ENCODE results near the gene ITPR3.
A peak's percentile ranks its signal among the peaks of the same experiment; 100 is the strongest.

The ITPR3 gene

GRCh38 chr6:33729059-33729458 is 107.9 kb downstream of the ITPR3 start:
- no peak for DNase-seq (ENCODE audit: low read depth in 3 of 3, low spot score in 1 of 3)

GRCh38 chr6:33730611-33731010 is 109.5 kb downstream of the ITPR3 start:
- no peak for DNase-seq (ENCODE audit: low read depth in 3 of 3, low spot score in 1 of 3)

GRCh38 chr6:33731035-33731434 is 109.9 kb downstream of the ITPR3 start:
- DNase-seq (ENCODE audit: low read depth in 3 of 3, low spot score in 1 of 3) = no peak

GRCh38 chr6:33731751-33732282 is 110.7 kb downstream of the ITPR3 start:
- no peak for DNase-seq (ENCODE audit: low read depth in 3 of 3, low spot score in 1 of 3)

- no peak for DNase-seq (ENCODE audit: low read depth in 3 of 3, low spot score in 1 of 3)
Measured at GRCh38 chr6:33732385-33732784, 111.3 kb downstream of the ITPR3 start.

- no peak for DNase-seq (ENCODE audit: low read depth in 3 of 3, low spot score in 1 of 3)
Measured at GRCh38 chr6:33732817-33733708, 111.9 kb downstream of the ITPR3 start.

GRCh38 chr6:33733709-33734007 is 112.5 kb downstream of the ITPR3 start:
- no peak for DNase-seq (ENCODE audit: low read depth in 3 of 3, low spot score in 1 of 3)

GRCh38 chr6:33735216-33735615 is 114.1 kb downstream of the ITPR3 start:
- no peak for DNase-seq (ENCODE audit: low read depth in 3 of 3, low spot score in 1 of 3)

- DNase-seq (ENCODE audit: low read depth in 3 of 3, low spot score in 1 of 3) = no peak
Measured at GRCh38 chr6:33737267-33738026, 116.3 kb downstream of the ITPR3 start.

GRCh38 chr6:33738153-33738552 is 117.0 kb downstream of the ITPR3 start:
- no peak for DNase-seq (ENCODE audit: low read depth in 3 of 3, low spot score in 1 of 3)

- no peak for DNase-seq (ENCODE audit: low read depth in 3 of 3, low spot score in 1 of 3)
Measured at GRCh38 chr6:33738879-33739278, 117.8 kb downstream of the ITPR3 start.

- DNase-seq (ENCODE audit: low read depth in 3 of 3, low spot score in 1 of 3) = no peak
Measured at GRCh38 chr6:33739571-33739970, 118.4 kb downstream of the ITPR3 start.

- DNase-seq (ENCODE audit: low read depth in 3 of 3, low spot score in 1 of 3) = no peak
Measured at GRCh38 chr6:33740204-33740608, 119.1 kb downstream of the ITPR3 start.

GRCh38 chr6:33740794-33741193 is 119.7 kb downstream of the ITPR3 start:
- DNase-seq (ENCODE audit: low read depth in 3 of 3, low spot score in 1 of 3) = no peak

GRCh38 chr6:33742092-33742491 is 121.0 kb downstream of the ITPR3 start:
- no peak for DNase-seq (ENCODE audit: low read depth in 3 of 3, low spot score in 1 of 3)

GRCh38 chr6:33742837-33743236 is 121.7 kb downstream of the ITPR3 start:
- no peak for DNase-seq (ENCODE audit: low read depth in 3 of 3, low spot score in 1 of 3)

GRCh38 chr6:33744001-33744848 is 123.1 kb downstream of the ITPR3 start:
- DNase-seq (ENCODE audit: low read depth in 3 of 3, low spot score in 1 of 3) = peak; percentile 35 to 63 (median 50)

GRCh38 chr6:33744895-33745546 is 123.9 kb downstream of the ITPR3 start:
- DNase-seq (ENCODE audit: low read depth in 3 of 3, low spot score in 1 of 3) = no peak

- DNase-seq (ENCODE audit: low read depth in 3 of 3, low spot score in 1 of 3) = no peak
Measured at GRCh38 chr6:33745548-33745947, 124.4 kb downstream of the ITPR3 start.
